LNCAP (cell line): ENCODE results near the gene FUT6.

ENCODE experiments used
- CTCF ChIP-seq: fragments of 450-650 bp; IDR thresholded peaks from 2 replicates; pipeline ENCODE4 v1.5.1; 2017; ENCODE audit warnings: mild to moderate bottlenecking

Gene FUT6

GRCh38 chr19:5789886-5790558 is 49.5 kb downstream of the FUT6 start:
- TF ChIP-seq CTCF, result no peak

- TF ChIP-seq CTCF, result no peak
These were observed 50.1 kb downstream of the FUT6 start for GRCh38 chr19:5789351-5789761.

GRCh38 chr19:5788422-5788821 is 51.1 kb downstream of the FUT6 start:
- no peak for TF ChIP-seq CTCF

GRCh38 chr19:5787409-5788182 is 51.9 kb downstream of the FUT6 start:
- TF ChIP-seq CTCF, result no peak

GRCh38 chr19:5786593-5787408 is 52.7 kb downstream of the FUT6 start:
- TF ChIP-seq CTCF, result no peak

GRCh38 chr19:5785423-5785822 is 54.1 kb downstream of the FUT6 start:
- TF ChIP-seq CTCF, result no peak

GRCh38 chr19:5784581-5785147 is 54.8 kb downstream of the FUT6 start, which contains the start of gene PRR22:
PRR22 (minus strand) TSS chr19:5784746; CDS start chr19:5784660, 86 bp downstream.
- no peak for TF ChIP-seq CTCF
